Right cardiac atrium (tissue), 5 donors: ENCODE results near the gene ACTG1. TPM values are rescaled to one million over a fixed set of nuclear protein-coding genes. Genes with fewer than 3 reads are reported as not detected.

Experiments
- ATAC-seq, 2 donors: fragments of 200-7000 bp; cut with Tn5 transposase; one replicate each; pipeline versions ENCODE4 v1.8.0 to v1.9.1; 2020; ENCODE audit warnings: moderate library complexity in 2 of 2, mild to moderate bottlenecking in 1 of 2
- DNase-seq, 3 donors: peaks; one replicate each; pipeline ENCODE4 v3.0.0-alpha.2; 2020
- H3K27ac ChIP-seq: one replicate; pipeline ENCODE4 v1.5.1; 2013; ENCODE audit warnings: mild to moderate bottlenecking, low read length, control low read depth, moderate library complexity
- H3K27me3 ChIP-seq: one replicate; pipeline ENCODE4 v1.6.1; 2013; ENCODE audit not compliant: control insufficient read depth, insufficient read depth
- H3K4me1 ChIP-seq: one replicate; pipeline ENCODE4 v1.6.1; 2013; ENCODE audit warnings: low read length; ENCODE audit not compliant: control insufficient read depth, insufficient read depth
- H3K4me3 ChIP-seq: one replicate; pipeline ENCODE4 v1.5.1; 2013; ENCODE audit warnings: low read length, control low read depth
- H3K9me3 ChIP-seq: one replicate; pipeline ENCODE4 v1.6.1; 2013; ENCODE audit warnings: low read length; ENCODE audit not compliant: control insufficient read depth
- WGBS: extraction: QIAGEN DNeasy Blood & Tissue Kit; methylation state at CpG from one replicate; pipeline ENCODE4 v1.1.7; 2013; 5-methylcytosine and 5-hydroxymethylcytosine counted together
- intact Hi-C, 4 donors: fragments of 100-400 bp; cut with DNase I; formaldehyde crosslinking; loops; one replicate each; pipeline versions ENCODE4 v1.11.0 to v1.14.0; 2022 to 2023
- polyA plus RNA-seq: library from polyadenylated mRNA; stranded (reverse); fragments of 200-250 nt; gene quantifications from one replicate; pipeline ENCODE4 v1.2.3, GENCODE V29; 2013
- total RNA-seq, 4 donors: library from RNA; stranded (reverse); fragmentation: NEBNext Ultra II Directional; extraction: Animal tissue kit (Norgen Biotek cat#: 25700); gene quantifications; one replicate each; pipeline ENCODE4 v1.2.1, GENCODE V29; 2021
- donor health status: healthy with polysubstance abuse.
- donor health status: DM: no; HTN: yes; CAD: no.
- donor health status: DM: no; HTN: no; CAD: no.
- donor health status: DM: no; HTN: yes; CAD: no; lungs with severe emphysema.
- donor health status: DM: yes; HTN: yes; CAD: no.

The ACTG1 gene
- total and polyA plus RNA-seq, 5 donors, result 347 to 772 (median 492) TPM

DNA sequence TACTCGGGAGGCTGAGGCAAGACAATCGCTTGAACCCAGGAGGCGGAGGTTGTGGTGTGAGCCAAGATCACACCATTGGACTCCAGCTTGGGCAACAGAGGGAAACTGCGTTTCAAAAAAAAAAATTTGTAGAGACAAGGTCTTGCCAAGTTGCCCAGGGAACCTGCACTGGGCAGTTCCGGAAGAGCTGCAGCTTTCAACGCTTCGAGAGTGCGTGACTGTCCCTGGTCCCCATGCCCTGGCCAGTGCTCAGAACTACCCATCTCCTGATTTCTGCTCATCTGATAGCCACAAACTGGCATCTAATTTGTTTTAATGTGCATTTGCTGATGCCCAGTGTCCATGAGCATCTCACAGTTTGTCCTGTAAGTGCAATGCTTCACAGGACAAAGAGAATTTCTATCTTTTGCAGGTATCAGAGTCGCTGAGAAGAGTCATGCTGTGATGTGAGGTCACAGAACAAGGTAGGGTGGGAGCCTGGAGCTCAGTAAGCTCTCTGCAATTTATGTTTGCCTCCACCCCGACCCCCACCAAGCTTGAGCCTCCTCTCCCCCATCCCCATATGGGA is 3.9 kb downstream of the ACTG1 start:
- H3K4me1 ChIP-seq, result no peaks in the 10 kb centered on the region
- ATAC-seq (peak in 1 of 2 donors; percentile 19), DNase-seq (peak in 2 of 3 donors; percentile 52 to 53)
- 45% methylated on average over 10 of the region's 10 CpGs for WGBS
- H3K27ac ChIP-seq, result no peak overlapping the region
- peak overlapping the region; percentile 74 for H3K4me3 ChIP-seq
- intact Hi-C loops, result no loop called here
- H3K27me3 ChIP-seq, result no peaks in the 10 kb centered on the region
- no peaks in the 10 kb centered on the region for H3K9me3 ChIP-seq

DNA sequence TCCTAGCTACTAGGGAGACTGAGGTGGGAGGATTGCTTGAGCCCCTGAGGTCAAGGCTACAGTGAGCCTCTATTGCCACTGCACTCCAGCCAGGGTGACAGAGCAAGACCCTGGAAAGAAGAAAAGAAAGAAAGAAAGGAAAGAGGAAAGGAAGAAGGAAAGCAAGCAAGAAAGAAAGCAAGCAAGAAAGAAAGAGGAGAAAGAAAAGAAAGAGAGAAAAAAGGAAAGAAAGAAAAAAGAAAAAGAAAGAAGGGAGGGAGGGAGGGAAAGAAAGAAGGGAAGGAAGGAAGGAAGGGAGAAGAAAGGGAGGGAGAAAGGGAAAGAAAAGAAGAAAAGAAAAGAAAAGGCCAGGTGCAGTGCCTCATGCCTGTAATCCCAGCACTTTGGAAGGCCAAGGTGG is 9.0 kb downstream of the ACTG1 start:
- H3K9me3 ChIP-seq, result no peaks in the 10 kb centered on the region

DNA sequence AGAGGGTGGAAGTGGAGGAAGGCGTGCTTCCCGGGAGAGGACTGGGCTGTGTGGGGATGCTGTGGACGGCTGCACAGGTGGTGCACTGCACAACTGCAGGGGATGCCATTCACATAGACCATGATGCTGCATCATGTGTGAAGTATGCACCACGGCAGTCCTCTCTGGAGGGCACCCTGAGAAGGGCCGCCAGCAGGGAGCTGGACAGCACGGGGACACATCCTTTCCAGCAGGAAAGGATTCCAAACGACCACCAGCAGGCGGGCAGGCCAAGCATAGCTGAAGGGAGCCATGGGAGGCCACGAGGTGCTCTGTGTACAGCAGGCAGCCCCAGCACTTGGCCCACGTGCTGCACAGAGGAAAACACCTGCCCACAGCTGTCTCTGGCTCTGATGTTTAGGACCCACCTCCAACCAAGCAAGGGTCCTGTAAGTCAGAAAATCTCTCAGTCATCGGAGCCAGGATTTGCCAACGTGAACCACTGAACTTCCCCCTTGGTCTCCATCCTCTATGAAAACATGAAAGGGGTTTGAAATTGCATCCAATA is 10.1 kb downstream of the ACTG1 start:
- intact Hi-C loops, result no loop called here
- Histone ChIP-seq H3K4me3 (no peak overlapping the region), H3K27me3 (no peaks in the 10 kb centered on the region), H3K27ac (no peak overlapping the region), H3K4me1 (no peaks in the 10 kb centered on the region), H3K9me3 (no peaks in the 10 kb centered on the region)
- ATAC-seq (no peak), DNase-seq (peak in 1 of 3 donors; percentile 40)
- WGBS, result 63% methylated on average over 12 of the region's 12 CpGs

More for the DNA sequence above, 9.0 kb downstream of the ACTG1 start:
- H3K27ac ChIP-seq, result no peak overlapping the region
- no peak for ATAC-seq
- DNase-seq, result no peak
- H3K4me1 ChIP-seq, result no peaks in the 10 kb centered on the region
- intact Hi-C loops, result no loop called here
- H3K27me3 ChIP-seq, result no peaks in the 10 kb centered on the region
- no peak overlapping the region for H3K4me3 ChIP-seq

DNA sequence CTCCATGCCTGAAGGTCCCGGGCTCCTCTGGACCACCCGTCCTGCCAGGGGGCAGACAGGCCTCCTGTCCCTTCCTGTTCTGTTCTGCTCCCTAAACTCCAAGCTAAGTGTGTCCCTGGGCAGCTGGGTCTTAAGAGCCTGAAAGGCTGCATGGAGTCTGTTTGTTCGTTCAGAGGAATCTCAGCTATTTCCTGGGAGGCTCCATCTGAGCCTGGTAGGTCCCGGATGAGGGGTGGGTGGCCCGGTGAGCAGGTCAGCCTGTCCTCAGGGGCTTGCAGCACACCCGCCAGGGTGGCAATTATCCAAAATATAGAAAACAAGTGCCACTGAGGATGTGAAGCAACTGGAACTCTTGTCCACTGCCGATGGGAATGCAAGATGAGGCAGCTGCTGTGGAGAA is 12.6 kb downstream of the ACTG1 start:
- intact Hi-C loops, result no loop called here
- DNase-seq (no peak), ATAC-seq (peak in 1 of 2 donors; percentile 23)
- no peak overlapping the region for H3K4me3 ChIP-seq
- WGBS, result 59% methylated on average over 7 of the region's 7 CpGs
- H3K27ac ChIP-seq, result no peak overlapping the region
- H3K4me1 ChIP-seq, result no peaks in the 10 kb centered on the region
- no peaks in the 10 kb centered on the region for H3K9me3 ChIP-seq
- H3K27me3 ChIP-seq, result no peaks in the 10 kb centered on the region

DNA sequence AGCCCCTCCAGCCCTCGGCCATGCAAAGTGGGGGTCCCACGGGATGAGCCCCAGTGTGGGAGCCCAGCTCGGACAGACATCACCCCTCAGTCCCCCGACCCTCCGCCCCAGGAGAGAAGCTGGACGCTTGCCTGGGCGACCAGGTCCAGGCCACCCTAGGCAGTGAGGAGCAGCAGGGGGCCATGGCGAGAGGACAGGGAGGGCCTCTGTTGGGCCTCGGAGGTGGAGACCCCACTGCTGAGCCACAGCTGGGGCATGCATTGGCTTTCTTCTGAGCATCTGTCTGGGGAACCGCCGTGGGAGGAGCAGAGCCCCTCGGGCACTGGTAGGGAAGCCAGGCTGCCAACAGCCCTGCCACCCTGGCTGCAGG is 13.0 kb downstream of the ACTG1 start:
- DNase-seq (peak in 1 of 3 donors; percentile 64), ATAC-seq (peak; percentile 8 to 38)
- Histone ChIP-seq H3K9me3 (no peaks in the 10 kb centered on the region), H3K27me3 (no peaks in the 10 kb centered on the region), H3K27ac (no peak overlapping the region), H3K4me3 (no peak overlapping the region), H3K4me1 (no peaks in the 10 kb centered on the region)
- intact Hi-C loops, result no loop called here
- WGBS, result 72% methylated on average over 12 of the region's 12 CpGs

DNA sequence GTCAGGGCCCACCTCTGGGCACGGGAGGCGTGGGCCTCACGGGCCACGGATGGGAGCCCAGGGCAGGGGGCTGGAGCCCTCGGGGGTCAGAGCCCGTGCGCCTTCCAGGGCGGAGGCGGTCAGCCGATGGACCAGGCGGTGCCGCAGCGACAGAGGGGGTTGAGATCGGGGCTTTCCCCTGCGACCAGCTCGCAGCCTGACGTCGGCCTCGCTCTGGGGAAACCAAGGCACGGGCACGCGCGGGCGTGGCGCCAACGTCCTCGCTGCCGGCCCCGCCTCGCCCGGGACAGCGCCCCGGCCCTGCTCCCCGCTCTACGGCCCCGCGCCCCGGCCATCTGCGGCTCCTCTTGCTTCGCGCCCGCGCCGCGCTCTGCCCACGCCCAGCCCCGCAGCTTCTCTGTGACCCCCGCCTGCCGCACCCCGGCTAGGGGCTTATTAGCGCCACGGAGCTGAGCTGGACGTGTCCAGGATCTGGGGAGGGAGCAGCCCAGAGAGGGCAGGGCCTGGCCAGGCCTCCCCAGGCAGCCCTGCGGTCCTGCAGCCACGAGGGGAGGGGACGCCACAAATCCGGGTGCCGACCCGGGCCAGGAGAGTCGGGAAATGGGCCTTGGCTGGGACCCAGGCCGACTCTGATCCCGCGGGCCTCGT is 13.5 kb downstream of the ACTG1 start:
- DNase-seq (peak in 2 of 3 donors; percentile 44 to 64), ATAC-seq (peak; percentile 20 to 22)
- WGBS, result 55% methylated on average over 64 of the region's 64 CpGs
- intact Hi-C loops, result no loop called here
- Histone ChIP-seq H3K4me1 (no peaks in the 10 kb centered on the region), H3K9me3 (no peaks in the 10 kb centered on the region), H3K4me3 (no peak overlapping the region), H3K27me3 (no peaks in the 10 kb centered on the region), H3K27ac (no peak overlapping the region)

DNA sequence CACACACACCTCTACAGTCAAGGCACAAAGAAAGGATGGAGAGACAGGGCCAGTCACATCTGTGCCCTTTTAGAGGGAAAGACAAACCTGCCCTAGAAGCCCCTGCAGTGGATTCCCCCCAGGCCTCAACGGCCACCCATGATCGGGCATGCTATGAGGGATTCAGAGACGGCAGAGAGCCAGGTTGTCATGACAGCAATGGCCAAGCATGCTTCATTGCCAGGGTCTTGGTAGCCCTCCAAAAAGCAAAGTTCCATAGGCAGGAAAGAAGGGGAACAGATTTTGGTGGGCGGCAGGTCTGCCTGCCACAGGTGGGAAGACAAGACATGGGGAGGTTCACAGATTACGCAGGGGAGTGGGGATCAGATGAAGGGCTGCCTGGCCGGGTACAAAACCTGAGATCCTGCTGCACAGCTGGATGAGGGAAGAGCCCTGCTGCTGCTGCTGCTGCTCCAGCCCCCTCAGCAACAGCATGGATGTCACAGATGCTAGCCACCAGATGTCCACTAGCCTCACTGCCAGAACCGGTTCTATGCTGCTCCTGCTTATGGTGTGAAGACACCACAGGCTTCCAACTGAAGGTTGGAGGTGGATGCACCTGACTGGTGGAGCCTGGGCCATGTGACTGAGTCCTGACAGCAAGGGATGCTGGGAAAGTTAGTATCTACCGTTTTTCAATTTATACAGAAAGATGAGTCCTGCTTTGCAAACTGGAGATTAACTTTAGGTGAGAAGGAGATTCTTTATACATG is 17.8 kb downstream of the ACTG1 start:
- peak in 2 of 3 donors; percentile 4 to 28 for DNase-seq
- H3K27ac ChIP-seq, result no peak overlapping the region
- WGBS, result 35% methylated on average over 8 of the region's 8 CpGs
- no peaks in the 10 kb centered on the region for H3K27me3 ChIP-seq
- H3K4me3 ChIP-seq, result no peak overlapping the region
- ATAC-seq, result no peak
- no peaks in the 10 kb centered on the region for H3K9me3 ChIP-seq
- intact Hi-C loops, result no loop called here
- no peaks in the 10 kb centered on the region for H3K4me1 ChIP-seq

DNA sequence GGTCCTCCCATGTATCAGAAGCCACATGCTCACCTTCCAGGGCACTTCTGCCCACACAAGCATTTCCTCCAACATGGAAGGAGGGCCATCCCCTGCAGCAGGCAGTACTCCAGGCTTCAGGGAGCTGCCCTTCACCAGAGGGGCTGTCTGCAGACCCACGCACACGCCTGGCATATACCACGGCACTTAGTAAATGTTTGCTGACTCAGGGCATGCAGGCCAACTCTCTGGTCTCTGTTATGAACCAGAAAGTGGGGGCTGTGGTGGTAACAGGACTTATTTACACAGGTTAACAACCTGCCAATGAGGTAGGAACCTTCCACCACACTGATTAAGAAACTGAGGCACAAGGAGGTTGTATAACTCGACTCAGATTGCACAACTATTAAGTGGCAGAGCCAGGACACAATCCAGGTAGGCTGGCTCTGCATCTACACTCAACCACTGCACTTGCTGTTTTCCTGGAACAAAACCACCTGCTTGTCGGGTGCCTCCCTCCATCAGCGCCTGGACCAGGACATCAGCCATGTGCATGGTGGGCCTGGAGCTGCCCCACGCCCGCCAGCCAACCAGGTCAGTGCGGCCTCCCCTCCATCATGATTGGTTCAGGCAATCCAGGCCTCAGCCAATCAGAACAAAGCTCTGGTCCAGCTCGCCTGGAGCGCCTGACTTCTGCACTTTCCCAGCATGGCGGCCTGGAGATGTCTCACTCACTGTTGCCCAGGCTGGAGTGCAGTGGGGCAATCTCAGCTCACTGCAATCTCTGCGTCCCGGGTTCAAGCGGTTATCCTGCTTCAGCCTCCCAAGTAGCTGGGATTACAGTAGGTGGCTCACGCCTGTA is 19.2 kb downstream of the ACTG1 start:
- no peak for ATAC-seq
- Histone ChIP-seq H3K4me3 (no peak overlapping the region), H3K9me3 (no peaks in the 10 kb centered on the region), H3K27me3 (no peaks in the 10 kb centered on the region), H3K4me1 (peaks cover 1% of the 10 kb centered on the region), H3K27ac (no peak overlapping the region)
- peak in 2 of 3 donors; percentile 39 to 42 for DNase-seq
- intact Hi-C loops, result no loop called here
- 84% methylated on average over 16 of the region's 16 CpGs for WGBS

DNA sequence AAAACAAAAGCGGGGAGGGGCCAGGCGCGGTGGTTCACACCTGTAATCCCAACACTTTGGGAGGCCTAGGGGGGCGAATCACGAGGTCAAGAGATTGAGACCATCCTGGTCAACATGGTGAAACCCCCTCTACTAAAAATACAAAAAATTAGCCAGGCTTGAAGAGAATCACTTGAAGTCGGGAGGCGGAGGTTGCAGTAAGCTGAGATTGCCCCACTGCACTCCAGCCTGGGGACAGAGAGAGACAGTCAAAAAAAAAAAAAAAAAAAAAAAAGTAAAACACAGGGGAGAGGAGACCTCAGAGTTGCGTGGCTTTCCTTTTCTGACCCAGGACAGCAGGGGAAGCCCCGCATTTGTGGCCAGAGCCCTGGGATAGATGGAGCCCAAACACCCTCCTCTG is 19.9 kb downstream of the ACTG1 start:
- H3K27me3 ChIP-seq, result no peaks in the 10 kb centered on the region
- H3K27ac ChIP-seq, result no peak overlapping the region
- peaks cover 2% of the 10 kb centered on the region for H3K4me1 ChIP-seq
- ATAC-seq (no peak), DNase-seq (peak in 1 of 3 donors; percentile 1)
- H3K9me3 ChIP-seq, result no peaks in the 10 kb centered on the region
- H3K4me3 ChIP-seq, result no peak overlapping the region
- intact Hi-C loops, result no loop called here
- WGBS, result 84% methylated on average over 9 of the region's 9 CpGs

DNA sequence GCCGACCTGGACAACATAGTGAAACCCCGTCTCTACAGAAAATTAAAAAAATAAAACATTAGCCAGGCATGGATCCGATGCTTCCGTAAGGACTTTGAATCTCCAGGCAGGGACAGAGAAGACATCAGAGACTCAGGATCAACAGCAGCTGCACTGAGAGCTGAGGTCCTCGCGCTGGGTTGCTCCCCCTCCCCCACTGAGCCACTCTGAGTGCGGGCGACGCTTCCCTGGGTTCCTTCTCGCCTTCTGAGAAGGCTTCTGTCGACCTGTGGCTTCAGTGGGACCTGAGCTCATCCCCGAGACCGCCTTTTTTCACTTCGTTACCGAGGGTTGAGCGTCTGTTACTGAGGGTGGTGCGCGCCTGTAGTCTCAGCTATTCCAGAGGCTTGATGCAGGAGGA is 20.4 kb downstream of the ACTG1 start:
- H3K27ac ChIP-seq, result no peak overlapping the region
- no peaks in the 10 kb centered on the region for H3K9me3 ChIP-seq
- H3K4me1 ChIP-seq, result peaks cover 2% of the 10 kb centered on the region
- no peaks in the 10 kb centered on the region for H3K27me3 ChIP-seq
- WGBS, result 63% methylated on average over 18 of the region's 18 CpGs
- DNase-seq (peak in 2 of 3 donors; percentile 25 to 46), ATAC-seq (no peak)
- no peak overlapping the region for H3K4me3 ChIP-seq
- intact Hi-C loops, result no loop called here
